Erythroblast (primary cell): ENCODE results near the gene WDFY4.

Source experiments
- GATA1 ChIP-seq: IDR thresholded peaks from 2 replicates; pipeline ENCODE4 v1.6.1; 2011; ENCODE audit warnings: low read depth, mild to moderate bottlenecking, control low read depth, low read length, moderate library complexity
- POLR2A ChIP-seq: IDR thresholded peaks from 2 replicates; pipeline ENCODE4 v1.6.1; 2011; ENCODE audit warnings: mild to moderate bottlenecking, low read length

GRCh38 chr10:48940958-48941357 is 256.3 kb downstream of the WDFY4 start:
- TF ChIP-seq POLR2A (no peak), GATA1 (no peak)
